HepG2 (cell line): Measurements from ENCODE around the gene TXNL4A. TPM values are rescaled to one million over a fixed set of nuclear protein-coding genes. Genes with fewer than 3 reads are reported as not detected.

Experiments
- BCL6 ChIP-seq: IDR thresholded peaks from 2 replicates; pipeline ENCODE4 v1.6.1; 2016; ENCODE audit warnings: missing genetic modification reagents, missing compliant biosample characterization
- BHLHE40 ChIP-seq: IDR thresholded peaks from 2 replicates; pipeline ENCODE4 v1.6.1; 2011; ENCODE audit warnings: low read length, improper control_type of control experiment
- BORCS8-MEF2B ChIP-seq: sonication (generic); formaldehyde crosslinking; IDR thresholded peaks from 2 replicates; pipeline ENCODE4 v1.8.0; 2022; ENCODE audit warnings: mild to moderate bottlenecking, missing genetic modification reagents
- DRAP1 ChIP-seq: IDR thresholded peaks from 2 replicates; pipeline ENCODE4 v1.6.1; 2016; ENCODE audit warnings: missing genetic modification reagents, missing compliant biosample characterization
- IKZF4 ChIP-seq: sonication (generic); formaldehyde crosslinking; IDR thresholded peaks from 2 replicates; pipeline ENCODE4 v1.5.1; 2020; ENCODE audit warnings: borderline replicate concordance, mild to moderate bottlenecking, low read depth, missing genetic modification reagents; ENCODE audit errors: not compliant biosample characterization
- KDM5B ChIP-seq: sonication (generic); formaldehyde crosslinking; IDR thresholded peaks from 2 replicates; pipeline ENCODE4 v1.4.0; 2020; ENCODE audit warnings: missing genetic modification reagents, mild to moderate bottlenecking, borderline replicate concordance
- PHF5A ChIP-seq: IDR thresholded peaks from one replicate; pipeline ENCODE4 v1.6.1; 2018; ENCODE audit warnings: low read depth, missing genetic modification reagents; ENCODE audit not compliant: unreplicated experiment
- PHF8 ChIP-seq: sonication (generic); formaldehyde crosslinking; IDR thresholded peaks from 2 replicates; pipeline ENCODE4 v1.5.0; 2020; ENCODE audit warnings: missing genetic modification reagents
- U2AF1 ChIP-seq: fragments of 200-400 bp; formaldehyde crosslinking; optimal IDR thresholded peaks from 2 replicates; pipeline ENCODE3; 2017; ENCODE audit warnings: mild to moderate bottlenecking, low read depth, low read length
- ZBTB38 ChIP-seq: sonication (generic); formaldehyde crosslinking; IDR thresholded peaks from 2 replicates; pipeline ENCODE4 v1.5.1; 2020; ENCODE audit warnings: mild to moderate bottlenecking, missing genetic modification reagents
- ZMYM4 ChIP-seq: sonication (generic); formaldehyde crosslinking; IDR thresholded peaks from 2 replicates; pipeline ENCODE4 v1.8.1; 2023; ENCODE audit warnings: mild to moderate bottlenecking, missing genetic modification reagents
- ZNF407 ChIP-seq: sonication (generic); formaldehyde crosslinking; IDR thresholded peaks from one replicate; pipeline ENCODE4 v1.5.1; 2020; ENCODE audit warnings: mild to moderate bottlenecking, missing genetic modification reagents; ENCODE audit errors: not compliant biosample characterization
- ZNF441 ChIP-seq: sonication (generic); formaldehyde crosslinking; IDR thresholded peaks from 2 replicates; pipeline ENCODE4 v1.7.0; 2021; ENCODE audit warnings: missing genetic modification reagents, borderline replicate concordance
- ZNF556 ChIP-seq: sonication (generic); formaldehyde crosslinking; IDR thresholded peaks from 2 replicates; pipeline ENCODE4 v1.4.0; 2020; ENCODE audit warnings: mild to moderate bottlenecking, missing genetic modification reagents, borderline replicate concordance
- ZNF740 ChIP-seq: sonication (generic); formaldehyde crosslinking; IDR thresholded peaks from 2 replicates; pipeline ENCODE4 v1.4.0; 2020; ENCODE audit warnings: missing genetic modification reagents
- ZNF776 ChIP-seq: sonication (generic); formaldehyde crosslinking; IDR thresholded peaks from 2 replicates; pipeline ENCODE4 v1.4.0; 2020; ENCODE audit warnings: mild to moderate bottlenecking, missing genetic modification reagents
- ZNF792 ChIP-seq: IDR thresholded peaks from 2 replicates; pipeline ENCODE4 v1.6.1; 2016
- ZSCAN5A ChIP-seq: sonication (generic); formaldehyde crosslinking; IDR thresholded peaks from 2 replicates; pipeline ENCODE4 v1.8.0; 2022; ENCODE audit warnings: mild to moderate bottlenecking, missing genetic modification reagents, borderline replicate concordance
- polyA plus RNA-seq, 8 experiments: library from polyadenylated mRNA; depleted of rRNA in 3 of 8; stranded (reverse) in 7 of 8; unstranded in 1 of 8; fragments of >200 nt; fragmentation: Illumina TruSeq in 4 of 8; extraction: Trizol in 4 of 8; gene quantifications; 2 replicates each; pipeline versions ENCODE4 v1.2.1 to v1.2.3, GENCODE V29; 2011 to 2016; ENCODE audit warnings: low read depth in 4 of 8, missing spikeins in 1 of 8, mixed read lengths in 1 of 8; ENCODE audit not compliant: insufficient read depth in 1 of 8
- total RNA-seq, 5 experiments: library from RNA; depleted of rRNA; stranded (reverse); fragments of >200 nt; fragmentation: Illumina TruSeq; extraction: Trizol; gene quantifications; 2 replicates each; pipeline ENCODE4 v1.2.3, GENCODE V29; 2016; ENCODE audit warnings: low read depth in 1 of 5

Gene TXNL4A
- total and polyA plus RNA-seq, 2 of the 13 experiments (the other 11 are each of a cell fraction or from before 2014, with no cell fraction given): 172 to 202 TPM

GRCh38 chr18:79951545-79952455 lies 36.6 kb downstream of the TXNL4A start, which contains the start of gene SLC66A2 (continued):
- peak; percentile 35 for TF ChIP-seq ZNF407
- 0 out of 2 replicates have a peak, but pooled peaks have one; percentile 9 for TF ChIP-seq BHLHE40
- TF ChIP-seq ZNF740 (CRISPR knock-in tag): 0 out of 2 replicates have a peak, but pooled peaks have one; percentile 16
- no peak for TF ChIP-seq PHF5A (CRISPR knock-in tag)
- TF ChIP-seq ZMYM4 (CRISPR knock-in tag): peak; percentile 56; the same call in 1 of the 2 replicates
- no peak for TF ChIP-seq ZNF792 (CRISPR knock-in tag)
- 0 out of 2 replicates have a peak, but pooled peaks have one; percentile 16 for TF ChIP-seq BORCS8-MEF2B (CRISPR knock-in tag)
- peak; percentile 57; the same call in 1 of the 2 replicates for TF ChIP-seq ZBTB38 (CRISPR knock-in tag)
- no peak; the same call in 1 of the 2 replicates for TF ChIP-seq DRAP1 (CRISPR knock-in tag)
- TF ChIP-seq ZSCAN5A (CRISPR knock-in tag): no peak
- TF ChIP-seq BCL6: no peak
- peak; percentile 73 for TF ChIP-seq PHF8 (CRISPR knock-in tag)
- TF ChIP-seq ZNF441 (CRISPR knock-in tag): peak; percentile 58; the same call in 1 of the 2 replicates
- peak; percentile 68 for TF ChIP-seq IKZF4 (CRISPR knock-in tag)
- TF ChIP-seq KDM5B (CRISPR knock-in tag): peak; percentile 50; the same call in 1 of the 2 replicates
- no peak for TF ChIP-seq U2AF1
- peak; percentile 46; the same call in 1 of the 2 replicates for TF ChIP-seq ZNF556
- peak; percentile 46; the same call in 1 of the 2 replicates for TF ChIP-seq ZNF776
